OCI-M1 (cell line): ENCODE results near the gene CFAP100.

Experiments used
- DNase-seq: peaks from one replicate; lab custom pipeline; 2025; lab: John Stamatoyannopoulos, UW

CFAP100 gene

GRCh38 chr3:126357295-126358037 is 37.2 kb upstream of the CFAP100 start, which contains the start of gene KLF15:
Gene KLF15 (minus strand): TSS chr3:126357408. CDS start chr3:126352922, 4,486 bp downstream.
- DNase-seq = peak; percentile 83

DNA sequence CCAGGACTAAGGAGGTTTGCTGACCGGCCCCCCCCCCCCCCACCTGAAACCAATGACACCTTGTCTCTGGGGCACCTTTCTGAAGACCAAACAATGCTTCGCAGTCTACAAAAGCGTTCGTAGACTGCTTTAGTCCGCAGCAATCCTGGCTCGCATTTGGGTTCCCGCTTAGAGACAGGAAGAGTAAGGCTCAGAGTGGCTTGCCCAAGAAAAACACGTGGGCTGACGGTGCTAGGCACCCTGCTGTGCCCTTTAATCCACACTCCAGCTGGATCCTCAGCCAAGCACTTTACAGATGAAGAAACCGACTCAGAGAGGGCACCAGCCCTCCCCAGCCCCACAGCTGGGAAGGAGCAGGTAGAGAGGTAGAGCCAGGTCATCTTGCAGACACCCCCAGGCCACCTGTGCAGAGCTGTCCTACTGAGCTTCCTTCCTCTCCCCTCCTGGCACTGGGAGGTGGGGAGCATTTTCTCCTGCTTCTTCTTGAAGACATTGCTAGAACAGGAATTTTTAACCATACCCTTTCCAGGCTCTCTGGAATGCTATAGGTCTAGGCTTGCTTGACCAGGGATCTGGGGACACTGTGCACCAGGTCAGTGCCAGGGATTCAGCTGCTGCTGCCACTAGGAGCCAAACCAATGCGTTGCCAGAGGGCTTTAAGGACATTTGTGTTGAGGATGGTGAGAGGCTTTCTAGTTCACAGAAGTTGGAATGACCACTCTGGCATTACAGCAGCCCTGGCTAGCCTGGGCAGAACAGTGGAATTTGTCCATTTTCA is 36.5 kb upstream of the CFAP100 start:
- DNase-seq = no peak

DNA sequence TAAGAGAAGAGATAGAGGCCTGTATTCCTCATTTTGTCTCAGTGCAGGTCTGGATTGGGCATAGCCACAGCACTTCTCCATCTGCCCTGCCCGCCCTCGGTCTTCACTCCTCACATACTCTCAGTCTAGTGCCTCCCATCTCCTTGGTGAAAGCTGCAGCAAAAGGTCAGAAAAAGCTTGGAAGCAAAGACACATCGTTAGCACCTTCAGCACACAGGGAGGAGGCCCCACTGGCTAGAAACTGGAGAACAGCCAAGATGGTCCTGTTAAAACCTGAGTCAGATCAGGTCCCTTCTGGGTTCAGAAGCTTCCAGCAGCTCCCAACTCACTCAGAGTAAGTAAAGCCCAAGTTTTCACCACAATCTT is 35.9 kb upstream of the CFAP100 start:
- DNase-seq = no peak

DNA sequence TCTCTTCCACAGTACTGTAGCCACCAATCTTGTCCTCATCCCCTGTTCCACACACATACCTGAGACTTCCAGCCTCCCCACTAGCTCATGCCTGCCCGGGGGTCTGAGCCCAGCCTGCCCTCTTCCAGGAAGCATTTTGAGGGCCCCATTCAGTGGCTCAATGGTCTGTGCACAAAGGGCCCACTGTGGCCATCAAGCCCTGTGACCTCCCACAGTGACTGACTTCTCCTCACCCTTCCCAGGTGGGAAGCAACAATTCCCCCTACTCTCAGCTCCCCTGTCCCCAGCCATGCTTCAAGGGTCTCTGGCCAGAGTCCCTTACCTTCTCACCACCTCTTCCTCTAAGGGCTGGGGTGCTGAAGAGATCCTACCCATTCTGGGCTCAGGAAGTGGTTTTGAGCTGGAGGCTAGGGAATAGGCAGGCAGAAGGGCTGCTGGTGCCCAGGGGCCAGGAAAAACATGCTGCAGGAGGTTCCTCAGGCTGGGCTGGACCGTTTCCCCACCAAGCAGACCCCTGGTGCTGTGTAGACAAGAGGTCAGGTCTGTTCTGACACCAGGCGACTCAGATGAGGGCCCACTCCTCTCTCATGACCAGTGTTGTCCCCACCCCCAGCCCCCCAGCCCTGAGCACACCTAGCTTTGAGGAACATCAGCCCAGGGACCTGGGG is 34.5 kb upstream of the CFAP100 start:
- no peak for DNase-seq

DNA sequence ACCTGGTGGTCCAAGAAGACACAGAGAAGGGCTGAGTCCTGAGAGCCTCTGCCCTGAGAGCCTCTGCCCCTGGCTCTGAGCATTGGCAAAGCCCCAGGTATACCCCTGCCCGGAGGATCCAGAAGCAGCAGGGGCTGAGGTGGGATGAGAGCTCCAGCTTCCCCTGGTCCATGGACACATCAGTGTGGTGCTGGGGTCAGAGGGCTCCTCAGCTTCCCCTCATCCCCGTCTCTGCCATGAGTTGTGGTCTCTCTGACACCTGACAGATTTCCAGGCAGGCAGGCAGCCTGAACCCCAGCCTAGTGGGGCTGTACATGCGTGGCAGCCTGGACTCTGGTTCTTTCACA is 34.0 kb upstream of the CFAP100 start:
- DNase-seq = no peak

DNA sequence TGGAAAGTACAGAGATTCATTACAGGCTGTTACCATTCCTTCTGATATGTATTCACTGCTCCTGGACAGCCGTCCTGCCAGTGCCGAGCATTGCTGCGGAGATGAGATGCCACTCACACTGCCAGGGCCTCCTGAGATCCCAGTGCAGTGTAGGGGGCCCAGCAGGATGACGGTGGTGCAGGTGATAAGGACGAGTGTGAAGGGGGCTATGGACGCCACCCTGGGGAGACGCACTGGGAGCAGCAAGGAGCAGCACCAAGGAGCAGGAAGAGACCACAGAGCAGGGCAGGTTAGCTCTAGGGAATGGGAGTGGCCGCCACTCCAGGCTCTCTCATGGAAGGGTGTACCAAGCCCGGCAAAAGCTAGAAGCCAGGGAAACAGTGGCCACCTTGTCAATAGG is 33.5 kb upstream of the CFAP100 start:
- DNase-seq = no peak

- no peak for DNase-seq
These were observed 30.5 kb upstream of the CFAP100 start for GRCh38 chr3:126364130-126364695.

DNA sequence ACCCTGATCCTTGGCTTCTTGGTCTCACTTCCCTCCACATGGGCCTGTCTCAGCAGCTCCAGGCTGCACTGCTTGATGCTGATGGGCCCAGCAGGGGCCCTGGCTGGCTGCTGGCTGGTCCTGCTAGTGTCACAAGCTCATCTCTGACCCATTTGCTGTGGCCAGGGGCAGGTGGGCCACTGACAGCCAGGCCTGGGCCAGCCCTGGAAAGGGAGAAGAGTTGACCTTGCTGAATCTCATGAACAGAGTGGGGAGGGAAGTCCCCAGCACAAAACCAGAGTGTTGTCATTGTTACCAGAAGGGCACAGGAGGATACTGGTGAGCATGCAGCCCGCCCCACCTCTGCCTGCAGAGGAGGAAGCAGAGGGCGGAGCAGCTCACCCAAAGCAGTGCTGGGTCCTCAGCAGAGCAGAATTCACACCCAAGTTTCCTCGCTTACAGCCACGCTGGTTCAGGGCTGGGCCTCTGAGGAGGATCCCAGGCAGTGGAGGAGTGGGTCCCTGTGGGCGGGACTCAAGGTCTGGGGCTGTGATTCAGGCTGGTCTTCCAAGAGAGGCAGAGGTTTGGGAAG is 29.9 kb upstream of the CFAP100 start:
- DNase-seq = no peak

DNA sequence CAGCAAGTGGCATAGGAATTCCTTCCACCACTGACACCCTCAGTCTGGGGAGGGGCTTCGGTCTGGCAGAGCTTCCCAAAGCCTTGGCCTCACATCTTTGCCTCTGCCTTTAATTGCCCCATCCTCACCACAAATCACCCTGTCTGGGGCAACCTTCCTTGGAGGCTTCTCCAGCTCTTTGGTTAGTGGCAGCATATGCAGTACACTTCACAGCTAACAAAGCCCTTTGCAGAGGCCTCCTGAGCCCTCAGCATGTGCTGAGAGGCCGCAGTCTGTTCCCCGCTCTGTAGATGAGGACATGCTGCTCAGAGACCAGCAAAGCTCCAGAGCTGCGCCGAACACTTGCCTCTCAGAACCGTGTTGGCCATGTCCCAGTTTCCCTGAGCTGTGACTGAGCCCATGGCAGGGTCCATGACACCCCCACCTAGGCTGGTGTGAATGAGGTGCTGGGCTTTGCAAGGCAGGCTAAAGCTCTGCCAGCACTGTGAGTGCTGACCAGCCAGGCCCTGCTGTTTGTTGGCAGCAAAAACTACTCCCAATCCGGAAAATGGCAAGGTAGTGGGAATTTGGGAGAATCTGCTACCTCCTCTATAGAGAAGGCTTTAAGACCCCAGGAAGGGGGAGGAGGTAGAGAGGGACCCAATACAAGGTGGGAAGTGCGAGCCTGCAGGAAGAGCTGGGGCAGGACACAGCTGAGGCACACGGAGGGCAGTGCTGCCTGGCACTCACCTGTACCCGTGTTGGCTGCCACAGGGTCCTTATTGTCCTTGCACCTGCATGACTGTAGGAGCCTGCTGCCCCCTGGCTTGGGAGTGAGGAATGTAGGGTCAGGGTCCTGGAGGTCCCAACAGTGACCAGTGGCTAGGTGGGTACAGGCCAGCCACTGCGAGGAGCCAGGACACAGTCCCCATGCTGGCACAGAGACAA is 29.1 kb upstream of the CFAP100 start:
- DNase-seq = no peak

DNA sequence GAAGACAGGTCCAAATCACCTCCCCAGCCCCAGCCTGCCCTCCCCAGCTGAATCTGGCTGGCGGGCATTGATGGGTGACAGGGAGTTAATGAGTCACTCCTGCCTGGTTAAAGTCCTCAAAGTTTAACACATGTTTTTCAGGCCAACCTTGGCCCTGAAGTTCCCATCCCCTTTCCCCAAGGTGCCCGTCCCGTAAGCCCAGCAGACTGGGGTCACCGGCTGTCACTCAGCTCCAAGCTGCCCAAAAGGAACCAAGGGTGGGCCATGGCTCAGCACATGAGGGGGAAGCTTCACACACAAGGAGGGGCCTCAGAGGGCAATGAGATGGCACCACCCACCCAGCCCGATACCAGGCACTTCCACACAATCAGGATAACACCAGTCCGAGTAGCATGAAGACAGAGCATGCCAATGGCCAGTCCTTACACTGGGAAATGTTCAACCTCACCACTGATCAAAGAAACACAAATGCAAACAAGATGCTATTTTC is 27.3 kb upstream of the CFAP100 start:
- DNase-seq = no peak

DNA sequence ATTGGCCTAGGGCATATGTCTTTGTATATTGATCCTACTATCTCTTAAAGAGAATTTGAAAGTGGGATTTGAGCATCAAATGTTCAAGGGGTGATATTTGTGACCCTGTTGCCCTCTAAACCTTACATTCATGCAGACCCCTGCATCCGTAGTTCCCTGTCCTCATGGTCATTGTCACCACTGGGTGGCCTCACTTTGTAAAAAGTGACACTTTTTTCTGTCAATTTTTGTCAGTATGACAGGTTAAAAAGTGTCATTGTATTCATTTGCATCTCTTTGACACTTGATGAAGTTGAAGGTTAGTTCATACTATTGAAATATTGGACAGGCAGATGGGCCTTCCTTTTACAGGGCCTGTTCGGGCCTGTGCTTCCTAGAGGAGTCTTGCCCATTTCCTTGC is 25.2 kb upstream of the CFAP100 start:
- no peak for DNase-seq

GRCh38 chr3:126370055-126370454 is 24.7 kb upstream of the CFAP100 start:
- no peak for DNase-seq

- DNase-seq = no peak
These were observed 24.1 kb upstream of the CFAP100 start for GRCh38 chr3:126370606-126371005.

GRCh38 chr3:126371096-126371705 is 23.5 kb upstream of the CFAP100 start:
- DNase-seq = no peak

- no peak for DNase-seq
These were observed 22.1 kb upstream of the CFAP100 start for GRCh38 chr3:126372413-126373145.

- DNase-seq = no peak
These were observed 21.5 kb upstream of the CFAP100 start for GRCh38 chr3:126373146-126373613.

DNA sequence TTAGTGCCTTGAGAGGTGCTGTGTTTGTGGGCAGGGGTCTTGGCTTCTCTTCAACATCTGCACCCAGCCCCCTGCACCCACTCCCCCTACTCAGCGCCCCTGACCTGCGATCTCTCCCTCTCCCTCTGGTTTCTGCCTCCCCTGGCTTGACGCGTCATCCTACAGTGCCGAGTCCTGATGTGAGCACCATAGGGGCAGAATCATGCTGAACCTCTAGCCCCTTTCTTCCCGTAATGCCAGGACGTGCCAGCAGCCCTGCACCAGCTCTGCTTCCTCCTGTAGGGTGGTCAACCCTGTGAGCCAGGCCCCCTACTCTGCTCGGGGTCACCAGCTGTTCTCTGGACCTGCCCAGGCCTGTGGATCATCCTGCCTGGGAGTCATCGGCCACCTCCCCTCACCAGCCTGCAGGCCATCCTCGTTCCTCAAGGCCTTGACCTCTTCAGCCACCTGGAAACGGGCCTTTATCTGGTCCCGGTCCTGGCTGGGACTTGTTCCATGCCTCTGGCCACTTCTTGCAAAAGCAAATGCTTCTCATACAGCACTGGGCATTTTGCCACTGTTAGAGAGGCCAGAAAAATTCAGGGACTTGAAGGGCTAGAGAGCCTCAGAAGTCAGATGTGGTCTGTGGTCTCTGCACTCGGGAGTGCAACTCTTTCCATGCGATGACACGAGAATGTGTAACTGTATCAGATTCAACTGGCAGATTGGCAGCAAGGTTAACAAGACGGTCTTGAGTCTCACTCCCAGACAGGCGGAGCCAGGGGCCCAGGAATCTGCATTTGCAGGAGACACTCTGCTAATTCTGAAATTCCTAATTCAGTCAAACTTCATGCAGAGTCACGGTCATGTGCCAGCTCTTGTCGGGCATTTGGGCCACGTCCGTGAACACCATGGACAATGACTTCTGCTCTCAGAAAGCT is 20.8 kb upstream of the CFAP100 start:
- DNase-seq = peak; percentile 16

DNA sequence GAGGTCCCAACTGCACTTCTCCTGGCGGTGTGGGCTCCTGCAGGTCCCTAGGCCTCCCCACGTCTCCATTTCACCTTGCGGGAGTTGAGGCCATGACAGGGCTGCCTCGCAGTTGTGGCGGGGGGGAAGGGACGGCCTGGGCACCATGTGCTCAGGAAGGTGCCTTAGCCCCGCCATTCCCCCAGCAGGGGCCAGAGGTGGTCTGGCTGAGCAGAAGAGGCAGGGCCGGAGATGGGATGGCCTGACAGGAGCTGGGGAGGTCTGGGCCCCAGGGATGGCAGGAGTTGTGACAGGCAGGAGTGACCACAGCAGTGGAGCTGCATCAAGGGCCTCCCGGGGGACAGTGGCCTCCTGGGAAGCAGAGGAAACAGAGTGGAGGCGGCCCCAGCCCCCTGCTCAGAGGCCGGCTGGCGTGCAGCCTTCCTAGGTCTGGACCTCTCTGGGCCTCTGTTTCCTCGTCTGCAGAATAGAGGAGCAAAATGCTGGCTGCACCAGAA is 18.8 kb upstream of the CFAP100 start:
- no peak for DNase-seq

DNA sequence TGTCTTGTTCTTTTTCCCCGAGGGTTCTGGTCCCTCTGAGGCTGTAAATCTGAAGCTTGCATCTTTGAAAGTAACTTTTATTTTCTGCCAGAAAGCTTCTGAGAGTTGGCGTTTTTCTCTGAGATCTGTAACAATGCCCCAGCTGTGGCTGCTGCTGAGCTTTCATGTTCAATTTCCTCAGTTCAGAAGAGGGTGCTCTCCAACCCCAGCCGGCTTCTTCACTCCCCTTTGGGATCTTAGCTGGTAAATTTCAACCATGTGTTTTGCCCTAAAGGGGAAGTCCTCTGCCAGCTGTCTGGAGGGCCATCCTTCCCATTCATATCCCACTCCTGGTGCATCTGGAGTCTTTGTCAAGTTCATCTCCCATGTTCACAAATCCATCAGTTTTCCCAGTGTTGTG is 18.3 kb upstream of the CFAP100 start:
- no peak for DNase-seq
